PFSK-1 (cell line): ENCODE measurements around the gene PDGFC.

Experiments used
- FOXP2 ChIP-seq: optimal IDR thresholded peaks from 2 replicates; pipeline ENCODE3; 2011; ENCODE audit warnings: borderline replicate concordance, control low read depth, inconsistent platforms; ENCODE audit not compliant: insufficient read depth; ENCODE audit errors: extremely low read length, extremely low read depth
- POLR2AphosphoS5 ChIP-seq: IDR thresholded peaks from 2 replicates; pipeline ENCODE4 v1.6.1; 2012; ENCODE audit warnings: low read depth, mild to moderate bottlenecking, control low read depth, low read length, moderate library complexity
- SIN3A ChIP-seq: IDR thresholded peaks from 2 replicates; pipeline ENCODE4 v1.6.1; 2012; ENCODE audit warnings: mild to moderate bottlenecking, low read length, moderate library complexity, borderline replicate concordance; ENCODE audit not compliant: insufficient read depth
- TAF1 ChIP-seq: IDR thresholded peaks from 2 replicates; pipeline ENCODE4 v1.6.1; 2012; ENCODE audit warnings: low read length, control low read depth, borderline replicate concordance; ENCODE audit not compliant: insufficient read depth
- TF ChIP-seq, protein P1 (sequence below), 2 experiments: IDR thresholded peaks; 2 replicates each; pipeline versions ENCODE4 v1.6.1 to v1.8.0; 2011 to 2012; ENCODE audit warnings: low read depth in 2 of 2, low read length in 2 of 2, control low read depth in 1 of 2, inconsistent platforms in 1 of 2, mild to moderate bottlenecking in 1 of 2, moderate library complexity in 1 of 2; ENCODE audit not compliant: insufficient read depth in 1 of 2

The PDGFC gene

DNA sequence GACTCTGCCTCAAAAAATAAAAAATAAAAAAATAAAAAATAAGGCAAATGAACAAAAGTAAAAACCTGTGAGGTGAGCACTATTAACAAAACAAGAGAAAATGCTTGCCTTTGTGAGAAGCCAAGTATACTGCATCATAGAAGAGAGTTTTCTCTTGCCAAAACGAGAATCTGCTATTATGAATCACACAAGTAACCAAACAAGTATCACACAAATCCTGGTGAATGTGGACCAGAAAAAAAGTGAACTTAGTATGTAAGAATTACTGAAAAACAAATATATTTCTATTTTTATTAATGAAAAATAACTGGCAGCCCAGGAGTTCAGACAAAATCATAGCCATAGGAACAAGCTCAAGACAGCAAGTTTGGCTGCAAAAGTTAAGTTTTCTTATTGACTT lies 193.5 kb downstream of the PDGFC start:
- TF ChIP-seq FOXP2: no peak
- no peak for TF ChIP-seq POLR2AphosphoS5
- TF ChIP-seq, protein P1, sequence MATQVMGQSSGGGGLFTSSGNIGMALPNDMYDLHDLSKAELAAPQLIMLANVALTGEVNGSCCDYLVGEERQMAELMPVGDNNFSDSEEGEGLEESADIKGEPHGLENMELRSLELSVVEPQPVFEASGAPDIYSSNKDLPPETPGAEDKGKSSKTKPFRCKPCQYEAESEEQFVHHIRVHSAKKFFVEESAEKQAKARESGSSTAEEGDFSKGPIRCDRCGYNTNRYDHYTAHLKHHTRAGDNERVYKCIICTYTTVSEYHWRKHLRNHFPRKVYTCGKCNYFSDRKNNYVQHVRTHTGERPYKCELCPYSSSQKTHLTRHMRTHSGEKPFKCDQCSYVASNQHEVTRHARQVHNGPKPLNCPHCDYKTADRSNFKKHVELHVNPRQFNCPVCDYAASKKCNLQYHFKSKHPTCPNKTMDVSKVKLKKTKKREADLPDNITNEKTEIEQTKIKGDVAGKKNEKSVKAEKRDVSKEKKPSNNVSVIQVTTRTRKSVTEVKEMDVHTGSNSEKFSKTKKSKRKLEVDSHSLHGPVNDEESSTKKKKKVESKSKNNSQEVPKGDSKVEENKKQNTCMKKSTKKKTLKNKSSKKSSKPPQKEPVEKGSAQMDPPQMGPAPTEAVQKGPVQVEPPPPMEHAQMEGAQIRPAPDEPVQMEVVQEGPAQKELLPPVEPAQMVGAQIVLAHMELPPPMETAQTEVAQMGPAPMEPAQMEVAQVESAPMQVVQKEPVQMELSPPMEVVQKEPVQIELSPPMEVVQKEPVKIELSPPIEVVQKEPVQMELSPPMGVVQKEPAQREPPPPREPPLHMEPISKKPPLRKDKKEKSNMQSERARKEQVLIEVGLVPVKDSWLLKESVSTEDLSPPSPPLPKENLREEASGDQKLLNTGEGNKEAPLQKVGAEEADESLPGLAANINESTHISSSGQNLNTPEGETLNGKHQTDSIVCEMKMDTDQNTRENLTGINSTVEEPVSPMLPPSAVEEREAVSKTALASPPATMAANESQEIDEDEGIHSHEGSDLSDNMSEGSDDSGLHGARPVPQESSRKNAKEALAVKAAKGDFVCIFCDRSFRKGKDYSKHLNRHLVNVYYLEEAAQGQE (IDR thresholded peaks at IDR 0.05; ENCODE audit: insufficient read depth in 1 of 2, low read depth in 2 of 2, low read length in 2 of 2): no peak
- no peak for TF ChIP-seq TAF1
- TF ChIP-seq SIN3A: no peak

DNA sequence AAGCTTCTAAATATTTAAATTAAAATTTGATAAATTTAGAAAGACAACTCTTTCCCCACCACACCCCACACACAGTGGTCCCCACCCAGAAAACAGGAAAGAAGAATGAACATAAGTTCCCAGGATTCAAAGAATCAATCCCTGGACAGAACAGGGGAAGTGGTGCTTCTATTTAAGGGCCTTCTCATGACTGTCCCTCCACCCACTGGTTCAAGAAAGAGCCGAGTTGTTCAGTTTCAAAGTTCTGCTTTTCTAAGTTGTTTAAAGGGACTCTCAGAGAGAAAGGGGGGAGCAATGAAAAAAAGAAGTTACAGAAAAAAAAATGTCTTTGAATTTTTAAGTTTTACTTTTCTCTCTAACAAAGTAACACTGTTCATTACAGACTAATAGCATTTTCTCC lies 195.8 kb downstream of the PDGFC start:
- TF ChIP-seq TAF1 (no peak), FOXP2 (no peak), SIN3A (no peak)

DNA sequence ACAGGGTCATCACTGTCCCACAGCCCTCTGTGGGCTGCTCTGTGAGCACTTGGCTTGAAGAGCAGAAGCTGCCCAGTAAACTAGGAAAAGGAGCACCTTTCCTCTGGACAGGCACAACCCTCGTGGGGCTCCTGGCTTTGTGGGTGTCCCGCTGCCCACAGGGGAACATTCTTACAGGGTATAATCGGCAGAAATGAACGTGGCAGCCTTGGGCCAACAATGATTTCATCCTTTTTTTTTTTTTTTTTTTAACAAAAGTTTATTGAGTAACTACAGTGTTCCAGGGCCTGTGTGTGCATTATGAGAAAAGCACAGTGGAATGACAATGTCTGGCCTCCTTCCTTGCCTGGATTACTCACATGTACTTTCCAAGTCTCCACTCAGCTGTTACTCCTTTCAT lies 197.2 kb downstream of the PDGFC start:
- no peak for TF ChIP-seq POLR2AphosphoS5
- TF ChIP-seq, protein P1 (IDR thresholded peaks at IDR 0.05; ENCODE audit: insufficient read depth in 1 of 2, low read depth in 2 of 2, low read length in 2 of 2): no peak
- no peak for TF ChIP-seq SIN3A
- no peak for TF ChIP-seq TAF1
- TF ChIP-seq FOXP2: no peak

DNA sequence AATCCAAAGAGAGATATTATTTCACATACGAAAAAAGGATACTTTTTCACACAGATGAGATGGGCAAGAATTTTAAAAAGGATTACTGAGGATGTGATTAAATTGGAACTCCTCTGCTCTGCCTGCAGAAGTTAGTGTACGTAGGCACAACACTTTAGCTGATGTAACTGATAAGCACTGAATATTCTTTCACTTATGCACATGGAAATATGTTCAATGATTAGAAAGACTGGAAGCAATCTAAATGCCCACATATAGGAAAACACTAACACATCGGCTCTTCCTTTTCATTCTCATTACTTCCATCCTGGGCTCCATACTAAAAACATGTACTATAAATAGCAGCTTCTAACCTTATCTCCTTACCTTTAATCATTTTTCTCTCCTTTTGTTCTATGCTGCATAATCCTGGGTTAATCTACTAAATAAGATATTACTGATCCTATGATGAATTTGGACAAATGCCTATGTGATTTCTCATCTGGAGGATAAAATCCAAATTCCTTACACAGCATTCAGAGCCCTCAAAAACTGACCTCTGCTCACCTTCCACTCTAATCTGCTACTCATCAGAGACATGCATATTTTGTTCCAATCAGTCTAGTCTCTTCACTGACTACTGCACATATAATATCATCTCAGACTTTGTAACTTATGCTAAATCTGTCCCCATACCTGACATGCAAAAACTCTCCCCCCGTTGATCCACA lies 197.8 kb downstream of the PDGFC start:
- no peak for TF ChIP-seq TAF1
- TF ChIP-seq SIN3A: no peak
- TF ChIP-seq FOXP2: no peak
- TF ChIP-seq, protein P1 (IDR thresholded peaks at IDR 0.05; ENCODE audit: insufficient read depth in 1 of 2, low read depth in 2 of 2, low read length in 2 of 2): no peak
- no peak for TF ChIP-seq POLR2AphosphoS5

DNA sequence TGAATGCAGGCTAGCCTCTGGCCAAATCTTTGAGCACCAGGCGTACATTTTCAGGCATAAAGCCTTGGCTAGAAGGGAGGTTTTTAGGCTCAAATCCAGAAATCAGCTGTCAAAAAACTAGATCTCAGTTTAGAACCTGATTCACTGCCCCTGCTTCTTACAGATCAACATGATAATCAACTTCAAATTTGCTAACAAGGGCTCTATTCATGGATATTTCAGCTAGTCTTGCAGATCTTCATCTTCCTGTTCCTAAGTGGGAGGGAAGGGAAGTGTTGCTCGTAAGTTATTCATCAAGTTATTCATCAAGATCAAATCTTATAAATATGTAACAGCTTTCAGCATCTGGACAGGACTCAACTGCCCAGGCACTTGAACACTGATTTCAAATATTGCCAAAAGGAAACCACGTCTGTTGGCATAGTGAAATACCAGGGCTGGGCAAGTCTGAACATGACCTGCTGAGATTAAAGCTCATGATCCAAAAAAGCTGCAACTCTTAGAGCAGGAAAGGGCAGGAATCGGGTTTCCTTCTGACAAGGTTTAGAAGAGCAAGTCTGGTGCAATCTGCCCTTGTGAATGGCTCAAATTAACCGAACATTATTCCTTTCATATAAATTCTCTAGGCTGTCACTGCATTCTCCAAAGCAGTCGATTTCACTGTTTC lies 200.3 kb downstream of the PDGFC start:
- TF ChIP-seq POLR2AphosphoS5 (peak; percentile 56; the same call in 1 of the 2 replicates), TAF1 (peak; percentile 35; the same call in 1 of the 2 replicates), FOXP2 (no peak), SIN3A (peak; percentile 18; the same call in 1 of the 2 replicates)
- TF ChIP-seq, protein P1 (IDR thresholded peaks at IDR 0.05; ENCODE audit: insufficient read depth in 1 of 2, low read depth in 2 of 2, low read length in 2 of 2): peak; percentile 41 to 86; a peak in 3 of 4 replicates
